ENCODE data around the gene TMEM235. TPM values are rescaled to one million over a fixed set of nuclear protein-coding genes. Genes with fewer than 3 reads are reported as not detected.

The TMEM235 gene
- total and polyA plus RNA-seq, 3 donors from 2014 or later = not detected

DNA sequence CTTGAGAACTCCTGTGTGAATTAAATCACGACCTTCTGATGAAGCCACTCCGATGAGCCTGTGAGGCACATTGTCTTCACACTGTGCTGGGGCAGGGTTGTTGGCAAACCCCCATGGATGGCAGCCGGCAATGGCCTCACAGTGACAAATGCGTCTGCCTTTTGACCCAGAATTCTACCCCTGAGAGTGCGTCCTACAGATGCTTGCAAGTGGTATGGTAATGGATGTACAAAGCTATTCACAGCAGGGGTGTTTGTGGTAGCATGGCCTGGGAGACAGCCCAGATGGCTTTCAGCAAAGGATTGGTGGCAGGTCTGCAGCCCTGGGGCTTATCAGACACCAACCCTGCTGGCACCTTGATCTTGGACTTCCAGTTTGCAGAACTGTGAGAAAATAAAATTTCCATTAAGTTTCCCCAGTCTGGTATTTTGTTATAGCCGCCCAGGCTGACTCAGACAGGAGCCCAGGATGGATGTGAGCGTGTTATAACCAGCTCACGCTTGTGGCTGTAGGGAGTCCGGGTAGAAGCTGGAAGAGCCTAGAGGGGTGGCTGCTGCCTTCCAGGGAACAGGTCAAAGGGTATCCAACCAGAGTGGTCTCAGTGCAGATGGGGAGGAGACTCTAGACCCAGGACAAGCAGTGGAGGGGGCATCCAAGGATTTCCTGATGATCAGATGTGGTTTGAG is 34.1 kb upstream of the TMEM235 start:
- Histone ChIP-seq H3K4me3 (no peak overlapping the region), H3K36me3 (ENCODE audit: low read depth, missing control alignments) (no peaks in the 10 kb centered on the region), H3K27me3 (no peaks in the 10 kb centered on the region), H3K9me3 (no peaks in the 10 kb centered on the region), H3K4me1 (no peaks in the 10 kb centered on the region), H3K27ac (no peak overlapping the region)
- no peak for DNase-seq
- intact Hi-C loops (cut with DNase I; ENCODE audit: low total_unique reads) = no loop called here
- 88 to 92% methylated on average over 9 of the region's 9 CpGs for WGBS, 2 donors
- TF ChIP-seq, protein P1, sequence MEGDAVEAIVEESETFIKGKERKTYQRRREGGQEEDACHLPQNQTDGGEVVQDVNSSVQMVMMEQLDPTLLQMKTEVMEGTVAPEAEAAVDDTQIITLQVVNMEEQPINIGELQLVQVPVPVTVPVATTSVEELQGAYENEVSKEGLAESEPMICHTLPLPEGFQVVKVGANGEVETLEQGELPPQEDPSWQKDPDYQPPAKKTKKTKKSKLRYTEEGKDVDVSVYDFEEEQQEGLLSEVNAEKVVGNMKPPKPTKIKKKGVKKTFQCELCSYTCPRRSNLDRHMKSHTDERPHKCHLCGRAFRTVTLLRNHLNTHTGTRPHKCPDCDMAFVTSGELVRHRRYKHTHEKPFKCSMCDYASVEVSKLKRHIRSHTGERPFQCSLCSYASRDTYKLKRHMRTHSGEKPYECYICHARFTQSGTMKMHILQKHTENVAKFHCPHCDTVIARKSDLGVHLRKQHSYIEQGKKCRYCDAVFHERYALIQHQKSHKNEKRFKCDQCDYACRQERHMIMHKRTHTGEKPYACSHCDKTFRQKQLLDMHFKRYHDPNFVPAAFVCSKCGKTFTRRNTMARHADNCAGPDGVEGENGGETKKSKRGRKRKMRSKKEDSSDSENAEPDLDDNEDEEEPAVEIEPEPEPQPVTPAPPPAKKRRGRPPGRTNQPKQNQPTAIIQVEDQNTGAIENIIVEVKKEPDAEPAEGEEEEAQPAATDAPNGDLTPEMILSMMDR (IDR thresholded peaks at IDR 0.05) = no peak
- no peak for TF ChIP-seq POLR2A (IDR thresholded peaks at IDR 0.05)

DNA sequence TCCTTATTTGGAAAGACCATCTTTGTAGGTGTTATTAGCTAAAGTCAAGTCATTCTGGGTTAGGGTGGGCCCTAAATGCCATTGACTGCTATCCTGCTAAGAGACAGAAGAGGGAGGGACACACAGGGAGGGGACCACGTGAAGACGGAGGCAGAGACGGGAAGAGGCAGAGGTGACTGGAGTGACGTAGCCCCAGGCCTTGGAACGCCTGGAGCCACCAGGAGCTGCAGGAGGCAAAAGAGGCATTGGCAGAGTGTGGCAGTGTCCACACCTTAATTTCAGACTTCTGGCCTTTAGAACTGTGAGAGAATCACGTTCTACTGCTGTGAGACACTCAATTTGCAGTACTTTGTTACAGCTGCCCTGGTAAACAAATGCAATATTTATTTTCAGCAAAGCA is 31.0 kb upstream of the TMEM235 start:
- 88 to 93% methylated on average over 6 of the region's 6 CpGs for WGBS, 2 donors
- Histone ChIP-seq H3K9me3 (no peaks in the 10 kb centered on the region), H3K36me3 (ENCODE audit: low read depth, missing control alignments) (no peaks in the 10 kb centered on the region), H3K27ac (no peak overlapping the region), H3K27me3 (no peaks in the 10 kb centered on the region), H3K4me3 (no peak overlapping the region), H3K4me1 (no peaks in the 10 kb centered on the region)
- DNase-seq = no peak
- intact Hi-C loops (cut with DNase I; ENCODE audit: low total_unique reads) = no loop called here
- TF ChIP-seq, protein P1 (IDR thresholded peaks at IDR 0.05) = no peak
- no peak for TF ChIP-seq POLR2A (IDR thresholded peaks at IDR 0.05)

DNA sequence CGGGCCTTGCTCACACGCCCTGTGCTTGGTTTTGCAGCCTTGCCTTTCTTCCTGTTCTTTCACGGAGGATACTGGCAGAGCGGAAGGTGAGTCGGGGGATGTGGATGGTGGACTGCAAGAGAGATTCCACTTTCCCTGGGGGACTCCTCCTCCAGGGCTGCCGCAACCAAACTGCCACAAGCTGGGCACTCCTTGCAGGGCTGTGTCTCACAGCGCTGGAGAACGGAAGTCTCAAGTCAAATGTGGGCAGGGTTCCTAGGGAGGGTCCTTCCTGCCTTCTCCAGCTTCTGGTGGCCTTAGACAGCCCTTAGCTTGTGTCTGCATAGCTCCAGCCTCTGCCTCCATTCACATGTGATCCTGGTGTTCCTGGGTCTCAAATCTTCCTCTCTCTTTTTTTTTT is 28.8 kb upstream of the TMEM235 start:
- H3K4me1 ChIP-seq = no peaks in the 10 kb centered on the region
- no peaks in the 10 kb centered on the region for H3K9me3 ChIP-seq
- no peaks in the 10 kb centered on the region for H3K27me3 ChIP-seq
- H3K27ac ChIP-seq = no peak overlapping the region
- TF ChIP-seq, protein P1 (IDR thresholded peaks at IDR 0.05) = no peak
- TF ChIP-seq POLR2A (IDR thresholded peaks at IDR 0.05) = no peak
- no peaks in the 10 kb centered on the region for H3K36me3 ChIP-seq (ENCODE audit: low read depth, missing control alignments)
- WGBS, 2 donors = 87 to 94% methylated on average over 6 to 8 of the region's 8 CpGs
- intact Hi-C loops (cut with DNase I; ENCODE audit: low total_unique reads) = no loop called here
- no peak overlapping the region for H3K4me3 ChIP-seq
- DNase-seq = no peak

DNA sequence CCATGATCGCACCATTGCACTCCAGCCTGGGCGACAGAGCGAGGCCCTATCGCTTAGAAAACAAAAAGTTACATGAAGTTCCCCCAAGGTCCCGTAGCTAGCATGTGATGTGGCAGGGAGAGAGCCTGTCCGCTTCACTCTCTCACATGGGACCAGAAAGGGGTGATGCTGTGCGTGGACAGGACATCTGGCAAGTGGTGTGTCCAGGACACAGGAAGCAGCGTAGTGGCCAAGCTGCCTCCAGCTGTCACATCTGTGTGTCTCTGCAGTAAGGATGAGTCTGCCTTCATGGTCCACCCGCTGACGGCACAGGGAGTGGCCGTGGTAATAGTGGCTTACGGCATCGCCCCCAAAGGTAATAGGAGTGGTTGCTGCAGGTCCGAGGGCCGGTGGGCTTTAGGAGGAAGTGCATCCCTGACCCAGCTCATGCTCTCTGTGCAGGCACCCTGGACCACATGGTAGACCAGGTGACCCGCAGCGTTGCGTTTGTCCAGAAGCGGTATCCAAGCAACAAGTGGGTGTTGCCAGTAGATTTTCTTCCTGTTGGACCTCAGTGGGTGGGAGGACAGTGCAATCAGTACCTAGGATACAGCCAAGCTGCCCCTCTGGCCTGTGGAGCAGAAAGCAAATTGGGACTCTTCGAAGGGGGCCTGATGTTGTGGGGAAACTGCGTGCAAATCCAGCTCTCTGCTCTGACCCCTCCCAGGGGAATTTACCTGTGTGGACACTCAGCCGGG is 26.9 kb upstream of the TMEM235 start:
- Histone ChIP-seq H3K4me1 (no peaks in the 10 kb centered on the region), H3K27me3 (no peaks in the 10 kb centered on the region), H3K27ac (no peak overlapping the region), H3K9me3 (no peaks in the 10 kb centered on the region), H3K4me3 (no peak overlapping the region), H3K36me3 (ENCODE audit: low read depth, missing control alignments) (no peaks in the 10 kb centered on the region)
- no peak for TF ChIP-seq POLR2A (IDR thresholded peaks at IDR 0.05)
- TF ChIP-seq, protein P1 (IDR thresholded peaks at IDR 0.05) = no peak
- intact Hi-C loops (cut with DNase I; ENCODE audit: low total_unique reads) = no loop called here
- WGBS, 2 donors = 90 to 91% methylated on average over 15 to 22 of the region's 22 CpGs
- DNase-seq = no peak
